ENCODE measurements around the gene TMED7.

TMED7 gene

DNA sequence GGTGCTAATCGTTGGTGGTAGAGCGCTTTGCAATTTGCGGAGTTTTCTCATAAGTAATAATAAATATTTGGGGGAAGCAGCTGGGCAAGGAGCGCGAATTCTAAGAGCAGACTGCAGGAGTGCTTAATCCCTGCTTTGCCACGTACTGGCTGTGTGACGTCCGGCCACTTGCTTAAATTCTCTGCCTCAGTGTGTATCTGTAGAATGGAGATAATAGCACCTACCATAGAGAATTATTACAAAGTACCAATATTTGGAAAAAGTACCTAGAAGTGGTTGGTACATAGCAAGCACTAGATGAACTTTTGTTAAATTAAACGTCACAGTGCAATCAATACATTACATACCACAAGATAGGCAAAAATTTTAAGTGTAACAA, 598 bp upstream of the TMED7 start:
- DNase-seq, result no peak

DNA sequence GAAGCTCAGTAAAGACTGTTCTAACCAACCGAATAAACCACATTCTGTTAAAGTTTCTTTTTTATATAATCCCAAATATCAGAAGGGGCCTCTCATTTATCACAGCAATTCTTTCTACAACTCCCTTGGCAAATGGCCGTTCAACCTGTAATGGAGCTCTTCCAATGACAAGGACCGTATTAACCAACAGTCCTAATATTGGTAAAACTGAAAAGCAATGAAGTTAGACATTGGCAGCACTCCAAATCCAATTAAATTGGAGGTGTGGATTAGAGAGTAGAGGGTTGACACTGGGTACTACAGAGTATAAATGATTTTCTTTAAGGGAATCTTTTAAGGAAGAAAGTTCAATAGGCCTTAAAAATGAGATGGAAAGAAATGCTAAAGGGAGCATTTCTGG, 842 bp downstream of the TMED7 start:
- peak in 1 of 2 donors; percentile 10 for DNase-seq

DNA sequence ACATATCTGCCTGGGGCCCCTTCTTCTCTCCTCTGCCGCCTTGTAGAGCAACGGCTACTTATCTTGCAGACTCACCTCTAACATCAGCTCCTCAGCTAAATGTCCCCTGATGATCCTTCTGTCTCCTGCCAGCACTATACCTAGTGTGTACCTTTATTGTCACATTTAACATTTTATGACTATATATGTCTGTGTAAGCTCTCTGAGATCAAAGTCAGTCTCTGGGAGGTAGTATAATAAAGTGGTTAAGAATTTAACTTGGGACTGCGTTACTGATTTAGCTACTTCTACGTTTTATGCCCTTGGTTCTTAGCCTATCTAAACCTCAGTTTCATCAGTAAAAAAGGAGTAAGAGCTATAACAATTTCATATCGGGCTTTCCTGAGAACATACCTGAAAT, 2.2 kb downstream of the TMED7 start:
- no peak for DNase-seq

DNA sequence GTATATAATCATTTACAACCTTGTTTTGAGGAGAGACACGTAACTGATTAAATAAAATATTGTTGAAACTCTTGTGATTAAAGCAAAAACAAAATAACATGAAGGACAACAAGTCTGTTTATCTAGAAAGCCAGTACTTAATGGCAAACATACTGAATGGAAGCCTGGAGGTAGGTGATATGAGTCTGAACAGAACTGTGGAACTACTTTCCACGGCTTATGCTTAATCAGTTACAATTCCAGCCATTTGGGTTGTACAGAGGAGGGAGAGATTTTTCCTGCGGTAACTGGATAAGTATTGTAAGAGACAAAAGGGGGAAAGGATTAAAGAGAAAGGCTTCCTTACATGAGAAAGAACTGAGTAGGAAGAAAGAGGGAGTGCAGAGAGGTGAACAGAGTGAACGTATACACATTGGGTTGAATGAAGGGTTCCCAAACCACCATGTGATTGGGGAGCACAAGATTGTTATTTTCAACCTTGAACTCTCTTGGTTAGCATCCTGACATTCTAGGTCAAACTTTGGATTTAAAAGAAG, 4.4 kb downstream of the TMED7 start:
- DNase-seq, result no peak

DNA sequence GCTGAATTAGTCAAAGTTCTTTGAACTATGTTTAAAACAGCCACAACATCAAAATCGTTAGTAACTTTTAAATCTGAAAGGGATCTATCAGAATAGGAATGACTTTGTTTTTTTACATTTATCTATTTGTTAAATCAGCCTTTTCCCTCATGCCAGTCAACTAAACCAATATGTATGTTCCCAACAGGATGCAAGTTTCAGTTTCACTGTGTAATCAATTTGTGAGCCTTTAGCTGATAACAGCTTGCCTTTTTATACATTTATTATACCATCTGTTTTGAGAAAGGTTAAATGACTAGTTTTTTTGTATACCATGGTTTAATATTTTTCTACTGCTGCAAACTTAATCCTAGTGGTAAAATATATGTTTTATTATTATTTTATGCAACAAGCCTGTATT, 8.9 kb downstream of the TMED7 start:
- no peak for DNase-seq

DNA sequence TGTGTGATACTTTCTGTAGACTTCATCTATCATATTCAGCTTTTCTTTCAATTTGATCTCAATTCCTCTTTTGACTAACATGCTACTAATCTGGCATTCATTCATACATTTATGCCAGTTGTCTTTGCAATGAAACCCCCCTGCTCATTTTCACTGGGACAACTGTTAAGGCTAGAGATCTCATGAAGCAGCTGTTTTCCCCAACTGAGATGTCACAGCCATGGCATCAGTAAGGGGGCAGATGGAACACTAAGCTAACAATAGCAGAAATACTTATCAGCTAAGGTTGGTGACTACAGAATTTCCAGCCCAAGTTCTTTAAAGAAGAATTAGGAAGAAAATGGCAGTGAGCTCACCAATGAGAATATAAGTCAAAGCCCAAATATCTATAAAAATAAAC, 9.4 kb downstream of the TMED7 start:
- DNase-seq, result no peak

DNA sequence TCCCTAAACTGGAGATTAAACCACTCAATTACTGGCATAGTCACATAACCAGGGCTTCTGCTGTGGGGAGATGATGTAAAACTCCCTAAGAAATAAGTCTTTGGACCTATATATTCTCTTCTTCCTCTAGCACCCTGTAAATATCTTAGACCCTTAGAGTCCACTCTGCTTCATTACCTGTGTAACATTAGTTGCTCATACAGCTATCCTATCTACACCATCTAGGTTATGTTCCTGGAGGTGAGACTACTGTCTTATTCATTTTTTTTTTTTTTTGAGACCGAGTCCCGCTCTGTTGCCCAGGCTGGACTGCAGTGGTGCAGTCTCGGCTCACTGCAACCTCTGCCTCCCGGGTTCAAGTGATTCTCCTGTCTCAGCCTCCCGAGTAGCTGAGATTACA, 14.0 kb downstream of the TMED7 start:
- no peak for DNase-seq

DNA sequence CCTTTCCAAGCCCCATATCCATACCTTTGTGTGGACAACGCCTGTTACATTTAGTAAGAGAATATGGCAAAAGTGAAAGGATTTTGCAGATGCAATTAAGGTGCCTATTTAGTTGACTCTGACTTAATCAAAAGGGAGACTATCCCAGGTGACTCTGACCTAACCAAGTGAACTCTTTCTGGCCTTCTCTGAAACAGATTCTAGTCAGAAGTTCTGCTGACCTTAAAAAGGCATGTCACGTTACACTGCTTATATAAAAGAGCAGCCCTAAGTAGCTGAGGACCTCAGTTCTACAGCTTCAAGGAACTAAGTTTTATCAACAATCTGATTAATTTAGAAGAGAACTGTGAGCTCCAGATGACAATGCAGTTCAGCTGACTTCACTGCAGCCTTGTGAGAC, 17.9 kb downstream of the TMED7 start:
- no peak for DNase-seq

DNA sequence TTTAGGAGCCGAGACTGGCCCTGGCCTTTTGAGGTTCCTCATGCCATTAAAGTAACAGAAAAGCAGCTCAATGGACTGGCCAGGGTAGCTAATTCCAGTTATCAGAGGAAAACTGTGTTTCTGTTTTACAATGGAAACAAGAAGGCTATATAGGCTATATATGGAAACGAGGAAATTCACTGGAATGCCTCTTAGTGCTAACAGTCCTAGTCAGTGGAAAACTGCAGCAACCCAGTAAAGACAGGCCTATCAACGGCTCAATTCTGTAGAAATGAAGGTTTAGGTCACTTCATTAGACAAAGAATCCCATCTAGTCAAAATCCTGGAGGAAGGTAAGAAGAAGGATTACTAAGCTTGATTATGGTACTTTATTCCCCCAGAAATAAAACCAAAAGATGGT, 20.4 kb downstream of the TMED7 start:
- no peak for DNase-seq

DNA sequence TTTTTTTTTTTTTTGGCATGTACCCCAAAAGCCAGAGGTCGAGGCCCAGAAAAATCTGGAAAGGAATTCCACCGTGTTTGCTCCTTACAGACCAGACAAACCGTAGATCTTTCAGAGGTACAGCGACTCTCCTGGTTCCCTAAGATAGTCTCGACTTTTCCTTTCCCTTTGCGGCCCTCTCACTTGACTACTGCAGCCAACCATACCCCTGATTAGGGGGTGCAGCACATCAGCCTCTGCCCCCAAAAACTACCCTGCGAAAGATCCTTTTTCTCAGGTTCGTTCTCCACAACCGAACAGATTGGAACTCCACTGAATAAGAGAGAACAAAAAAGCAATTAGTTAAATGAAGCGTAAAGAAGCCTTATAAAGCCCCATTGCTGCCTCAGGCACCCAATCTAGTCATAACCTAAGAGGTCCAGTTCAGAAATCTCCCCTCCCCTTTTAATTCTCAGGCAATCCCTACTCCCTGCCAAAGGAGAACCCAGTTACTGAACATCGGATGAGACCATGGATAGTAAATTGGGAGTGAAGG, 23.2 kb downstream of the TMED7 start:
- no peak for DNase-seq

DNA sequence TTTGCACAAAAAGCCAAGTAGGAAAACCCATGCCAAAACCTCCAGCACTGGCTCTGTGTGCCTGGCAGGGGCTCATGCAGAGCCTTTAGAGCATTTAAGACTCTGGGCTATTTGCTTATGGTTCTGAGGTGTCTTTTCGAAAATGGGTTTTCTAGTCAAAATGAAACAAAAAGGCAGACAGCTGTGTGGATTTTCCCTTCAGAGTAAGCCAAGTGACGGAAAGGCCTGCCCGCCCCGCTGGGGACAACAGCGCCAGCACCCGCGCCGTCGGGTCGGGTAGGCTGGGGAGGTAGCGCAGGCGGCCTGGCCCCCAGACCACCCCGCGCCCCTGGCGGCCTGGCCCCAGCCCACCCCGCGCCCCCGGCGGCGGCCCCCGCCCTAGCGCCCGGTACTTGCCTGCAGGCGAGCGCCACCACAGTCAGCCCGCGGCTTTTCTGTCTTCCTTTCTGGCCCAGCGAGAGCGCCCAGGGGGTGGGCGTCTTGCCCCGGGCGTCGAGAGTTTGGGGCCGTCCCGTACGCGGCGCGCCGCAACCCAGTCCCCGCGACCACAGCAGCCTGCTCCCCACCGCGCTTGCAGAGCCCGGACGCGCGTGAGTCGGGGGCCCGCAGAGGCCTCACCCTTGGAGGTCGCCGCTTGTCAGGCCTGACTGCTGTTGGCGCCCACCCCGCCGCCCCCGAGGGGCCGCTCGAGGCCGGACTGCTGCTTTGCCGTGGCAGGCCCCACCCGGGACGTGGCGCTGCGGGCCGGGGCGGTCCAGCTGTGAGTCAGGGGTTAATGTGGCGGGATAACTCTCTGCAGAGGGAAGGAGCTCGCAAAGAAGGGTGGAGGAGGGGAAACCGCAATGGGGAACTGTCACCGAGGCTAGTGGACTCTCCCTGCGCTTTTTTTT, 23.9 kb downstream of the TMED7 start, which contains the start of gene TICAM2:
TICAM2 (minus strand) TSS at position 779 of the 890 bp plus-strand sequence. CDS start 21,223 bp downstream, outside the sequence.
- DNase-seq, result peak; percentile 78 to 79

DNA sequence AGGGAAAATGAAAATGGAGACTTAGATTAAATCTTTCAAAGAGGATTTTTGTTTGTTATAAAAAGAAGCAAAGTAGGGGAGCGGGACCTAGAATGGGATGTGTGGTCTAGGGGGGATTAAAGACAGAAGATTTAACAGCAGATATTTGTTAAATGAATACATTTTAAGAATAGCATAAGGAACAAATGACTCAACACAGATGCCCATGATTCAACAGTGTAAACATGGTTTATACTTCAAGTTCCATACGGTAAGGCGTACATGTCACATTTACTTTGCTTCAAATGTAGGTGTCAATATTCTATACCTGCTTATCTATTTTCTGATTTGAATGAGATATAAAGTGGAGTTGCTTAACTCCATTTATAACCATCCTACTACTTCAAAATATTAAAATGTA, 25.1 kb downstream of the TMED7 start:
- DNase-seq, result no peak

DNA sequence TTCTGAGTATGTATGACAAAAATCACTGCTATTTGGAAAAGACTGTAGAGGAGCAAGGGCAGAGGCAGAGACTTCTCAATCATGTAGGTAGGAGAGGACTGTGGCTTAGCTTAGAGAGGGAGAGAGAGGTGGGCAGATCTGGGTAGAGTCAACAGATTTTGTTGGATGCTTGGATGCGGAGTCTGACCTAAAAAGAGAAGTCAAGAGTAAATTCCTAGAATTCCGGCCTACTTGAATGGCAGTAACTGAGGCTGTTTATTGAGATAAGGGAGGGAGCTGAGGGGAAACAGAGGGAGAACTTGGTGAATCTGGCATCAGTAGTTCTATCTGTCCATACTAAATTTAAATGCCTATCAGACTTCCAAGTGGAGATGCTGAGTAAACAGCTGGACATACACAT, 25.9 kb downstream of the TMED7 start:
- no peak for DNase-seq

DNA sequence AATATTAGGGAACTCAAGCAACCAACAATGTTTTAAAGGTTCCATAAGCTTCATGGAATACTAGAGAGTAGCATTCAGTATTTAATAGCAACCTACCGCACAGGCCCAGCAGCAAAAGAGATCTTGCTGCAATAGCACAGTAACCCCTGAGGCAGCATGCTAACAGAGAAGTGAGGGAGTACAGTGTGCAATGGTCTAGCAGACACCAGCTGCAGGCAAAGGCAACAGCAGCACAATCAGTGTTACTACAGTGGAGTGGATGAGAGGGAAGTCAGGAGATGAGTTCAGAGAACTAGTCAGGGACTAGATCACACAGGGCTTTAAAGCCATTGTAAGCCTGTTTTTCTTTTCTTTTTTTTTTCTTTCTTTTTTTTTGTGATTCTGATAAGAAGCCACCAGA, 26.3 kb downstream of the TMED7 start:
- DNase-seq, result peak; percentile 78 to 84

DNA sequence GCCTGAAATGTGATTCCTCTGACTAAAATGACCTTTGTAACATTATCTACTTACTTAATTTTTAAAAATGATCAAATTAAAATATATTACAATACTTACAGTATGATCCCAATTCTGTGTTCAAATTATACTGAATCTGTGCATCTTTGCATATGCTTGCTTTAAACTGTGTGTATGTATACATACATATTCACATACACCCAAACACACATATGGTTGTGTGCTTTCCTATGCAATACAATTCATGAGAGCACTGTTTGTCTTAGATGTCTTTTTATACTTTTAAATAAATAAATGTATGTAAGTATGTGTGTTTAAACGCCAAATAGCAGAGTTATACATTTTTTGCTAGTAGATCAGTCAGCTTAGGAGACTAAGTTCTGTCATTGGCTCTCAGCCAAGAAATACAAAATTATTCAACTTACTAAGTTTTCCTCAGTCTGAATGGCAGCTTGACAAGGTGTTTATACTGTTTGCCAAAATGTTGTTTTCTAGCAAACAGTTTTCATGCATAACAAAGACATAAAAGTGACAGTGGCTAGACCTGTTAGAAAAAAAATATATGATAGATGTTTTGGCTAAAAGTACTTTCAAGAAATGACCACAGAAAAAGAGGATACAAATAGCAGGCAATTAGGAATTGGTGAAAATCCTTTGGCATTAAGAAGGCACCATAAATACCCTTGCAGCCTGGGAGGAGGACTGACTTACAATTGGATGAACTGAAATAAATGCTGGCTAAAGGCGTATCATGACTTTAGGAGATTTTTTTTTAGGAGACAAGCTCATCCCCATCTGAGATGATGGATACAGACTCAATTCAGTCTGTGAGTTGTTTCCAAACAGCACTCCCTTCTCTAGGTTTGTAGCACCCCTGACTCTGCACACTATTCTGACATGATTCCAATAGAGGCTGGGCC, 31.4 kb downstream of the TMED7 start:
- no peak for DNase-seq

DNA sequence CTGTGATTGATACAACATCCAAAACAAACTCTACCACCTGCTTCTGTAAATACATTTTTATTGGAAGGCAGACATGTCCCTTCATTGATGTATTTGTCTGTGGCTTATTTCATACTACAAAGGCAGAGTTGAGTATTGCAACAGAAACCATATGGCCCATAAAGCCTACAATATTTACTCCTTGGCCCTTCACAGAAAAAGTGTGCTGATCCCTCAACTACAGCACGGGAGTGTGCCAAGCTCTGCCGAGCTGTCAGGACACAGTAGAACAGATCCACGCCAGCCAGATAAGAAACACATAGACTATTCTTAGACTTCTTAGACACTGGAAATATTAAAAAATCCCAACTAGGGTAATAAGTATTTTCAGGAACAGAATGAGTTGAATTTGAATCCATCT, 36.8 kb downstream of the TMED7 start:
- DNase-seq, result no peak

DNA sequence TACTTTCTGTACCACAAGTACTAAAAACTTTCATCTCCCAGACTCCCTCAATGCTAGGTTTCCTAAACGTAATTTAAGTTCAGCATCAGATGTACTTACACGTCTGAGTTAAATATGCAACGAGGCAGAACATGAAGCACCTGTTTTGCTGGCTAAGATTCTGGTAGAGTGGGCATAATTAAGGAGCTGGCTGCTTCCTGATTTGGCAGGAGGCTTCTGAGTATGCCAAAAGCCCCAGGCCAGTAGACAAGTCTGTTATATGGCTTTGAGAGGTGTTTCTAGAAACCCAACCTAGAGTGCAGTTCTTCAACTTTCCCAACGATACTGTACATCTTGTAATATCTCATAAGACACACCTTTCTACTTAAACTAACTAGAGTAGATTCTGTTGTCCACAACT, 37.2 kb downstream of the TMED7 start:
- no peak for DNase-seq

DNA sequence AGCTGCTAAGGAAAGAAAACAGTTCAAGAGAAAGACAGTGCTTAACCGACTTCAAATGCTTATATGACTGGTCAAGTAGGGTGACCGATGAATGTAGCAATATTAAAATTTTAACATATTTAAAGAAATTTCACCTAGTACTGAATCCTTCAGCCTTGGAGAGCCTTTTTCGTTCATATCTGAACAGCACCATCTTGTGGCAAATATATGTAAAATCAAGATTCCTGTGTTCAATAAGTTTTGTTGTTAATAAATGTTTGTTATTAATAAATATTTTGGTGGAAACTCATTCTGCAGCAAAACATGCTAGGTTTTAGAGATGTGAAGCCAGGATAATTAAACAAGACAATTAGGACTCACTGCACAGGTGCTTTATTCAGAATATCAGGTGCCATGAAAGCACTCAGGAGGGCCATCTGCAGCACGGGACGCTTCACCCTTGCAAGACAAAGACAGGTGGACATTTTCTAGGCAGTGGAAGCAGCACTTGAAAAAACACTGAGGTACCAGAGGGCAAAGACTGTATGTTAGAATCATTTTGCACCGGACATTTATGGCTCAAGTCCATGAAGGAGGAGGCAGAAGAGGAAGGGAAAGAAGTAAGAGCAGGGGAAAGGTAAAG, 39.2 kb downstream of the TMED7 start:
- DNase-seq, result peak; percentile 18 to 45

DNA sequence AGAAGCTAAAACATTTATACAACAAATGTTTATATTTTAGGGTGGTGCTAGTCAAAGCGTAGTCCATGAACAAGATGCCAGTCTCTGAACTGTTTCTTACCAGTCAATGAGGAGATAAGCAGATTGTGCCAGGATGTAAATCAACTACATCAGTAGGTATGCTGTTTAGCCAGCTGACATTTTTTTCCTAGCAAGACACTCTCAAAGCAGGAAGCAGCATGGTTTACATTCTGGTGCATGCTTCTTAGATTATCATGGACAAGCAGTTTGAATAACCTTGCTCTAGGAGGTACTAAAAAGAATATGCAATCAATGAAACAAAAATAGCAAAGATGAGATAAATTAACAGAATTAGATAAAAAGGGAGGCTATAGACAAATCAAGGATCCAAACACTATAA, 40.6 kb downstream of the TMED7 start:
- DNase-seq, result no peak

DNA sequence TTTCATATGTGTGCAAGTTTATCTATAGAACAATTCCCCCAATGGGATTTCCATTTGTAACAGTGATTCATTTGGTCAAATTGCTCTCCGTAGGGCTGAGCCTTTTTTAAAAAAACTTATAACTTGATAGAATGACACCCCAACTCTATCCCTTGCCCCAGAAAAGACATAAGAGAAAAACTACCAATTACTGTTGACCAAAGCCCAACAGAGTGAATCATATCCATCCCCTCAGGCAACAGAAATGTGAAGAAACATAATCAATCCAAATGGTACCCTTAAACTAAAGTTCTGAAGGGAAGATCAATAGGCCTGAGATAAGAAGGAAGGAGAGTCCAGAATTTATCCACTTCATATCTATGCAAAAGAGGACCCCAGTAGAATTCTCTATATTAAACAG, 41.3 kb downstream of the TMED7 start:
- DNase-seq, result no peak

DNA sequence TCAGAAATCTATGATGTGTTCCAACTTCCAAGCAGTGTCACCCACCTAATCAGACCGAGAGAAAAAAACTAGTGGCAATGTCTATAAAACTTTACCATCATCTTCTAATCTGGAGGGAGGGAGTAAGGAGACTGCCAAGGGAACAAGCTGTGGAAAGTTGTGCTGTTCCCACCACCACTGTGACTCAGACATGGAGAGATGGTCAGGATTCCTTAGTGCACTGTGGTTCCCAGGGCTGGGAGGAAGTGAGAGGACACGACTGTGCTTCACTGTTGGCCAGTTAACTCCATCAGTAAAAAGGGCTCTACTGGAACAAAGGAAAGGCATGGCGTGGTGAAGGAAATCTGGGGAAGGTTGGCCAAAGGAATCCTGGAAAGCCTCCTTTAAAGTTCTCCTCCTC, 42.4 kb downstream of the TMED7 start:
- DNase-seq, result no peak

DNA sequence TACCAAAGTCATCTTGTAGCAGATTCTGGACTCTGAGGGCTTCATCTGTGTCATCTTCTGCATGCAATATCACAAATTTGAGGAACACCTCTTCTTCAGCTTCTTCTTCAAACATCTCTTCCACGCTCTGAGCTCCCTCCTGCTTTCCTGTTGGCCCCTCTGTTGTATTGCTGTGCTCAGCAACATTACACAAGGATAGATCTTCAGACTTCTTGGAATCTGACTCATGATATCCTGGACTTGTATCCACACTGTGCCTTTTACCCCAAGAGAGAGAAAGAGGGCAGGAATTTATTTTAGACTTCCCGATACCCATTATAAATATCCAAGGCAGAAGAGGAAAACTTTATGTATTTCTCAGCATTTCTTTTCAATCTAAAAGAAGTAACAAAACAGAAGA, 44.9 kb downstream of the TMED7 start:
- DNase-seq, result no peak

DNA sequence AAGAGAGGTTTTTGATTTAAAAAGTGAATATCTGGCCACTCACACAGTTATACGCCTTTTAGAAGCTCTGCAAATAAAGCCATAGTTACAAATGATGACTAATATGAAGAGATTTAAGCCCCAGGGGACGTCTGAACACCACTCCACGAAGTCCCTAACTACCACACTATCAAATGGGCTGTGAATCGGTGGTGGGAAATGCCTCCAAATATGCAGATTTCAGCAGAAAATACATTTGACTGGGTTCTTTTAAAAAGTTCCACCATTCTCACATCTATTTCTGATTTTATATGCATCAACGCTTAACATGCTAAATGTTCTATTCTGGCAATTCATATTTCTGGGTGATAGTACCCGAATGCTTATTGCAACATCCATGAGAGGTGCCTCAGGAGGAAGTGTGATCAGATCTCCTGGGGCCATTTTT, 46.1 kb downstream of the TMED7 start:
- no peak for DNase-seq

Data from inflammatory macrophage (primary cell).